Epidermal melanocyte (primary cell): Measurements from ENCODE around the gene COL5A1.

Experiments
- DNase-seq: peaks from one replicate; pipeline ENCODE4 v3.0.0; 2011; ENCODE audit warnings: low spot score; ENCODE audit not compliant: insufficient read length

The COL5A1 gene

GRCh38 chr9:134625361-134626068, 16.1 kb upstream of the COL5A1 start:
- no peak for DNase-seq

GRCh38 chr9:134626069-134626423, 15.6 kb upstream of the COL5A1 start:
- DNase-seq, result no peak

DNA sequence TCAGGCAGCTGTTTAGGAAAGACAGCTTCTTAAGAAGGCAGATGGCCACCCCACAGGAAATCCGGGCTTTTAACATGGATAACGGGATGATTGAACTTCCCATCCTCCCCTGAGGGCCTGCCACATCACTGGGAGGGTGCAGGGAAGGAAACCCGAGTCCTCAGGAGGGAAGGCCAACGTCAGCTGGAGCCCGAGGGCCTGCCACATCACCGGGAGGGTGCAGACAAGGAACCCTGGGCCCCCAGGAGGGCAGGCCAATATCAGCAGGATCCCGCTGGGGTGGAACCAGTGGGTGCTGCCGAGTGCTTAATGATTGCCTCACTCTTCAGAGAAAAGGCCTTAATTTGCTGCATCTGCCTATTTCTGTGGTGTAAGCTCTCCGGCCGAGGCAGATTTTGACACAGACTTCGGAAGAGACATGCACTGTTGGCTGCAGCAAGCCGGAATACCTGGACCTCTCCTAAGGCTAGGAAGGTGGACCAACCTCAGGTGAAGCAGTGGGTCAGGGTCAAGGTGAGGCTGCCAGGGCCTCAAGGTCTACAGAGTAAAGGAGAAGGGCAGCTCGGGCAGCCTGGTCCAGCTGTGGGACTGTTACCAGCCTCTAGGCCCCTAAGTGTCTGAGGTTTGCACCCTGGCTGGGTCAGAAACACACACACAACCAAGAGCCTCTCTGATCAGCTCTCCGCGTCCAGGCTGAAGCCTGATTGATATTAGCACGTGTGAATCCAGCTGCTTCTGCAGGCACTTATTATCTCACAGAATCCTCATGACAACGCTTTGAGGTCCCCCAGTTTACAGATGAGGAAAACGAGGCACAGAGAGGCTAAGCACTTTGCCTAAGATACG, 14.8 kb upstream of the COL5A1 start:
- no peak for DNase-seq

- no peak for DNase-seq
These were observed 13.9 kb upstream of the COL5A1 start for GRCh38 chr9:134627417-134628353.

- DNase-seq, result no peak
These were observed 13.3 kb upstream of the COL5A1 start for GRCh38 chr9:134628354-134628736.

DNA sequence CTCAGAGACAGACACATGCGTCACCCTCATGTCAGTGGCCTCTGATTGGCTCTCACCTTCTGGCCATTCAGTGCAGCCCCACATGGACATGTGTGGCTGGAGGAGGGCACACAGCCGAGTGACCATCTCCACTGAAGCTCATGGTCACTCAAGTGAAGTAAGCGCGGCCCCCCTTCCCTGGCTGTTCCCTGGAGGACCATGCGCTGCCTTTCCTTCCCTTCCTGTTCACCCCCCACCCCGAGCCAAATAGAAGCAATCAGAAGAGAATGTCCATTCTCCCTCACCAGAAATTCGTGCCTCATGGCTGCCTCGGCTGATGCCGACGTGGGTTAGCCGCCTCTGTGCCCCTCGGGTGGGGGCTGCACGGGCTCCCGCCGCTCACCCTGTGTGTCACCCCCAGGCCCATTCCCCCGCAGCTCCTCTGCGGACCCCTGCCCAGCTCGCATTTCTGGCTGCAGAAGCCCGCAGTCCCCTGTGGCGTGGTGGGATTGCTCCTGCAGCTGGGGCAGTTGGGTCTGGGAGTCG, 12.5 kb upstream of the COL5A1 start:
- DNase-seq, result no peak

DNA sequence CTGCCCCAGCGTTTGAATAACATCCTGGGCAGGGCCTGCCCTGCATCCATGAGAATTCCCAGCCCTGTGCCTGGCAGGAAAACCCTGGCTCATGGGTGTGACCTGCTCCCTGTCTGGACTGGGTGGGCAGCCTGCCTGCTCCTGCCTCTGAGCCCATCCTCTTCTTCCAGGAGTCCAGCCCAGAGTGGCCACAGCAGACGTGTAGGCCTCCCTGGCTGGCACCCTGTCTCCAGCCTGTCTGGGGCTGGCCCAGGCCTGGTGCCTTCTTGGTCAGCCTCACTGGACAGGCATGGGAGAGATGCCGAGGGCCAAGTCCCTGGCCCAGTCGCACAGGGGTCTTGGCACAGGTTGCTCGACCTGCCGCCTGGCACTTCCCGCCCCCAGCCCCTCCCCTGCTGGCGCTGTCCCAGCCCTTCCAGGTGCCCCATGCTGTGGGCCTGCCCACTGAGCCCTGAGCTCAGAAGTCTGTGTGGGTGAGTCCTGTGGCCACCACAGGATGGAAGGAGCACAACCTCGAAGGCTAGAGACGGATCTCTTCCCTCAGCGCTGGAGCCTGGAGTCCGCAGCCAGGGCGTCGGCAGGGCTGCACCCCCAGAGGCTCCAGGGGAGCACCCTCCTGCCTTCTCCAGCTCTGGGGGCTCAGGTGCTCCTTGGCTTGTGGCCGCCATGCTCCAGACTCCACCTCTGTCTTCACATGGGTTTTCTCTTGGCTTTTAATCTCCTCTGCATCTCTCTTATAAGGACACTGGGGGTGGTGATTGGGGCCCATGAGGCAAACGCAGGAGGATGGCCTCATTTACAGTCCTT, 11.8 kb upstream of the COL5A1 start:
- no peak for DNase-seq

DNA sequence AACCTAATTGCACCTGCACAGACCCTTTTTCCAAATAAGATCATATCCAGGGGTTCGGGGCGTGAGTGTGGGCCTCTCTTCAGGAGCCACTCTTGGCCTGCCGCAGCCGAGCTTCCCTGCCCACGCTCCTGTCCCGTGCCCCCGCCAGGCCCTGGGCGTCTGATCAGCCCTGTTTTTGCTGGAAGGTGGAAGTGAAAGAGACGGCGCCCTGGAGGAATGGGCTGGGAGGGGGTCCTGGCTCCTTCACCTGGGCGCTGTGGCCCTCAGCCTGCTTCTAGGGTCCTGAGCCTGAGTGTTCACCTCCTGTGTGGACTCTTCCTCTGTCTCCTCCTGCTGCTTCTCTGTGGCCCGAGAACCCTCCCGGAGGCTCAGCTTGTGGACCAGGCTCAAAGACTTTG, 11.2 kb upstream of the COL5A1 start:
- DNase-seq, result no peak

DNA sequence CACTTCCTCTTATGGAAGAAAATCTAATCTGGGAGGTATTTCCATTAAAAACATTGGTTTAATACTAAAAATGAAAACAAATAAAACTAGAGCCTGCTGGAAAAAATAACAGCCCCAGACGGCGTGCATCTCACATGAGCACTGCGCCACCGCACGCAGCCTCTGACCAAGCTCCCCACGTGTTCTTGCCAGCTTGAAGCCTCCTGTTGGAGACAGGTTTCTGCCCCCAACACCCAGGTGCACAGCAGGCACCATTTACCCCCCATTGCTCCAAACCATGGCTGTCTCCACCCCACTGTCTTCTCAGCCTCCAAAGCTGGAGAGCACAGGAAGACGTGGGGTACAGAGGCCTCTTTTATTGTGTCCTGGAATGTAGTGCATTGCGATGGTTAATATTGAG, 10.7 kb upstream of the COL5A1 start:
- no peak for DNase-seq

GRCh38 chr9:134631881-134632280, 9.7 kb upstream of the COL5A1 start:
- DNase-seq, result no peak

DNA sequence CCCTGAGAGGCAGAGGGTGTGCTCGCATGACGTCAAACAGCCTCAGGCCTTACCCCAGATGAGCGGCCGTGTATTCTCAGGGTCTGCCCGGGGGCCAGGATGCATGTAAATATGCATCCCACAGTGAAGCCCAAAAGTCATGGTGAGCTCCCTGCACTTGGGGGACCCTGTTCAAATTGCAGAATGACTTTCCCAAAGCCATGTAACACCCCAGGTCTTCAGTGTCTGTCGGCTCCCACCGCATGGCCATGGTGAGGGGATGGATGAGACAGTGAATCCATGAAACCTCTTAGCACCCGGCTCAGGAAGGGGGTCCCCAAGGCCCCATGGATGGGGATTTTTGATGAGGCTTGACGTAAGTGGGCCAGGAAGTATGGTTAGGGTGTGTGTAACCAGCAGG, 9.3 kb upstream of the COL5A1 start:
- DNase-seq, result no peak

DNA sequence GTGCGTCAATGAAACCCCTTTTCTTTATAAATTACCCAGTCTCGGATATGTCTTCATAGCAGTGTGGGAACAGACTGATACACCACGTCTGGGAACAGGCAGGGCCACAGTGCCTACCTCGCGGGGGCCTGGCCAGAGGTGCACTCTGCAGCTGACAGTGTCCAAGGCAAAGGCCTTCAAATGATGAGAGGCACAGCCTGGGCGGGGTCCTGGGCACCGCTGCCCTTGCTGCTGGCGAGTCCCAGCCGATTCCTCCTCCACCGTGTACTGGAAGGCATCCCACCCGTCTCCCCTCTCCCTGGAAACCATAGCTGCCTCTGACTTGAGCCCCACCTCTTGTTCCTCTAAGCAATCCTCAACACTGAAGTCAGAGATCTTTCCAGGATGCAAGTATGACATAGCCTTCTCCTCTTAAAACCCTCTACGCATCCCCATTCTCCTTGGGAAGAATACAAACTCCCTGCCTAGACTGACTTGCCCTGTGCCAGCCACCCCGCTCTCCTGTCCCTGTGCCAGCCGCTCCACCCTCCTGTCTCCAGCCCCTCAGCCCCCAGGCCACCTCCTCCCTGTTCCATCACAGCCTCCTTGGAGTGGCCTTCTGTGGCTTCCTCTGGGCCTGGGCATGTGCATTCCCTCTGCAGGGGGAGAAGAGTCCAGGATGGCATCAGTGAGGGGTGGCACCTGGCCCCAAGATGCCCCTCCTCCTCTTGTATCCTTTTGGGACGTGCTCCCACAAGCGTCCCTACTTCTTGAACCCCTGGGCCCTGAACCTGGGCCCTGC, 8.1 kb upstream of the COL5A1 start:
- no peak for DNase-seq

DNA sequence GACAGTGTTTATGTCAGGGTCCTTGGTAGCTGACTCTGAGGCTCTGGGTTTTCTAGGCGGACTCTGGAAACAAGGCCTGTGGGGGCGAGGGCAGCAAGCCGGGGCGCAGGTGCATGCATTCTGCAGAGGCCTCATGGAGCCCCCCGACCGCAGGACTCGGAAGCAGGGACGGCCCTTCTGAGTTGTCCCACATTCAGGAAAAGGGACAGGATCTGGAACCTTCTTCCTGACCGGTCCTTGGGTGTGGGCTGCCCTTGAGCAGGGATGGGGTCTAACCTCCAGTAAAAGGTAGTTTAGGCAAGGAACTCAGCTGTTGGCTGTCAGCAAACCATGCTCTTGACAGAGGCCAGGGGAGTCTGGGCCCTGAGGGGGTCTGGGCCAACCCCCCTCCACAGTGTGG, 7.4 kb upstream of the COL5A1 start:
- DNase-seq, result no peak

- DNase-seq, result no peak
These were observed 6.9 kb upstream of the COL5A1 start for GRCh38 chr9:134634667-134635230.

GRCh38 chr9:134635351-134636148, 6.1 kb upstream of the COL5A1 start:
- no peak for DNase-seq

DNA sequence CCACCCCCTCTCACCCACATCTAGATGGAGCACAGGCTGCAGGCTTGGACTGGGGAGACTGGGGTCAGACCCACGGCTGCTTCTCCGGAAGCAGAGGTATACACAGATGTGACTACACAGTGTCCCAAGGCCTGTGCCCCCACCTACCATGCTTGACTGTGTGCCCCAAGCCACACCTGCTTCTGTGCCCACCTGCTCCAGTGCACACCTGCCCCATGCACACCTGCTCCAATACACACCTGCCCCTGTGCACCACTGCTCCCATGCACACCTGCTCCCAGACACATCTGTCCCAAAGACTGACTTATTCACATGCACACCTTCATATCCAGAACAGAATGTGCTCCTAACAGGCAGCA, 5.5 kb upstream of the COL5A1 start:
- DNase-seq, result no peak

GRCh38 chr9:134637241-134637640, 4.4 kb upstream of the COL5A1 start:
- no peak for DNase-seq

DNA sequence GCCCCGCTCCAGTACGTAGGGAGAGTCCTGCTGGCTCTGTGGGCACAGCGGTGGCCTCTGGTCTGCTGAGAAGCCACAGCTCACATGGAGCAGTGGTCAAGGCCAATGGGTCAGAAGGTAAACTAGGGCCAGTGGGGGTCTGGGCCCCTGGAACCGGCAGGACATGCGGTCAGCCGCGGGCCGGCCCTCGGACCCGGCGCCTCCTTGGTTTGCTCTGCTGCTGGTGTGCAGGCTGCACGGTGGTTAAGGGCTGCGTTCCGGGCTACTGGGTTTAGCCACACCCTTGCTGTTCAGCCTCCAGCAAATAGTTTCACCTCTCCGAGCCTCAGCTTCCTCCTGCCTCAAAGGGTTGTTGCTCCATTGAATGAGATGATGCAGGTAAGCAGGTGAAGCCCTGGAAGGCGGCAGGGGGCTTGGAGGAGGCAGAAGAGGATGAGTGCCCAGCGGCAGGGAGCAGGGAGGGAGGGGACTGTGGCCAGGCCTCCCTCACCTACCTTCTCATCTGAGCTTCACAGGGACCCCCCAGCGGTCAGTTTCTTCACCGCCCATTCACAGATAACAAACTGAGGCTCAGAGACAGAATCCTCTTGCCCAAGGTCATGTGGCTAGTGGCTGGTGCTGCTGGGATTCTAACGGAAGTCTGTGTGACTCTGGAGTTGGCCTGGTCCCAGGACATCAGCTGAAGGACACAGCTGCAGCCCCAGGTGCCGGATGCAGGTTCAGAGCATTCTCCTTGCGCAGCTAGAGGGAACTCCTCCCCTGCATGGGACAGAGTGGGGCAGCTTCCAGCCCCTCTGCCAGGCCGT, 3.7 kb upstream of the COL5A1 start:
- no peak for DNase-seq
